Left renal cortex interstitium (tissue), 4 donors: ENCODE data around the gene ZMYND8. TPM values are rescaled to one million over a fixed set of nuclear protein-coding genes. Genes with fewer than 3 reads are reported as not detected.
"Not testable (repeated sequence)": the region's sequence is repeated elsewhere in the genome, so short reads cannot be mapped to it uniquely, and the experiment has no call there.

Source experiments
- DNase-seq, 4 donors: peaks; one replicate each; pipeline ENCODE4 v3.0.0-alpha.2; 2013; ENCODE audit warnings: low read depth in 4 of 4, low spot score in 2 of 4, missing footprints in 1 of 4
- polyA plus RNA-seq, 4 donors: library from polyadenylated mRNA; unstranded; fragments of 120-200 nt; gene quantifications; one replicate each; pipeline ENCODE4 v1.2.1, GENCODE V29; 2013; ENCODE audit not compliant: insufficient read length in 4 of 4

The ZMYND8 gene
- polyA plus RNA-seq, 4 donors, result 33.0 to 44.8 (median 42.4) TPM

GRCh38 chr20:47253872-47254271, 102.6 kb downstream of the ZMYND8 start:
- no peak for DNase-seq

- no peak for DNase-seq
Observed at GRCh38 chr20:47252879-47253307, 103.6 kb downstream of the ZMYND8 start.

- no peak for DNase-seq
Observed at GRCh38 chr20:47251154-47252020, 105.1 kb downstream of the ZMYND8 start.

- DNase-seq, result no peak
Observed at GRCh38 chr20:47250360-47250759, 106.1 kb downstream of the ZMYND8 start.

- no peak for DNase-seq
Observed at GRCh38 chr20:47249913-47250312, 106.6 kb downstream of the ZMYND8 start.

- no peak for DNase-seq
Observed at GRCh38 chr20:47248448-47248966, 108.0 kb downstream of the ZMYND8 start.

- DNase-seq, result no peak
Observed at GRCh38 chr20:47247972-47248371, 108.5 kb downstream of the ZMYND8 start.

GRCh38 chr20:47246061-47246777, 110.3 kb downstream of the ZMYND8 start:
- no peak for DNase-seq

GRCh38 chr20:47245166-47245565, 111.3 kb downstream of the ZMYND8 start:
- not testable (repeated sequence) for DNase-seq

- DNase-seq, result no peak
Observed at GRCh38 chr20:47244451-47244850, 112.0 kb downstream of the ZMYND8 start.

- no peak for DNase-seq
Observed at GRCh38 chr20:47243532-47244305, 112.8 kb downstream of the ZMYND8 start.

- DNase-seq, result no peak
Observed at GRCh38 chr20:47243003-47243402, 113.5 kb downstream of the ZMYND8 start.

- DNase-seq, result peak; percentile 26 to 51 (median 38)
Observed at GRCh38 chr20:47241345-47241781, 115.1 kb downstream of the ZMYND8 start.

GRCh38 chr20:47240096-47240495, 116.4 kb downstream of the ZMYND8 start:
- DNase-seq, result not testable (repeated sequence)

- no peak for DNase-seq
Observed at GRCh38 chr20:47239719-47240067, 116.8 kb downstream of the ZMYND8 start.

- no peak for DNase-seq
Observed at GRCh38 chr20:47238780-47239718, 117.5 kb downstream of the ZMYND8 start.

GRCh38 chr20:47237715-47238114, 118.8 kb downstream of the ZMYND8 start:
- no peak for DNase-seq

- DNase-seq, result no peak
Observed at GRCh38 chr20:47236639-47236900, 119.9 kb downstream of the ZMYND8 start.

- DNase-seq, result no peak
Observed at GRCh38 chr20:47235853-47236638, 120.5 kb downstream of the ZMYND8 start.
